ENCODE results near the gene TTC7B.

GRCh38 chr14:90795744-90796143, 20.5 kb downstream of the TTC7B start:
- TF ChIP-seq POLR2A (IDR thresholded peaks at IDR 0.05) (no peak), CTCF (IDR thresholded peaks at IDR 0.05) (no peak)

Data from adrenal gland (tissue), 5 donors.